Activated CD8-positive, alpha-beta T cell treated with anti-CD3 and anti-CD28 coated beads for 36 hours (primary cell): ENCODE data around the gene ACVR2A. TPM values are rescaled to one million over a fixed set of nuclear protein-coding genes. Genes with fewer than 3 reads are reported as not detected.

Source experiments
- ATAC-seq: fragments of 200-7000 bp; cut with Tn5 transposase; one replicate; pipeline ENCODE4 v1.10.0; 2021; ENCODE audit warnings: mild to moderate bottlenecking, moderate library complexity
- CTCF ChIA-PET: fragments of 350-600 bp; sonication (Branson Sonifier 250); formaldehyde crosslinking; loops from one replicate; lab custom pipeline; 2021; ENCODE audit warnings: antibody characterized with exemption; lab: Charles Lee
- POLR2A ChIA-PET: fragments of 350-600 bp; sonication (Branson Sonifier 250); formaldehyde crosslinking; loops from one replicate; lab custom pipeline; 2021; ENCODE audit warnings: antibody characterized with exemption; lab: Charles Lee
- DNase-seq: peaks from one replicate; pipeline ENCODE4 v3.0.0-alpha.2; 2020
- H3K27ac Mint-ChIP-seq: one replicate; pipeline ENCODE4 v1.8.0; 2021; ENCODE audit warnings: mild to moderate bottlenecking, mixed read lengths
- H3K27me3 Mint-ChIP-seq: one replicate; pipeline ENCODE4 v1.8.0; 2021; ENCODE audit warnings: mixed read lengths
- H3K36me3 Mint-ChIP-seq: one replicate; pipeline ENCODE4 v1.8.0; 2021; ENCODE audit warnings: low read depth, mixed read lengths
- H3K4me1 Mint-ChIP-seq: one replicate; pipeline ENCODE4 v1.8.0; 2021; ENCODE audit warnings: low read depth, mixed read lengths
- H3K4me3 Mint-ChIP-seq: one replicate; pipeline ENCODE4 v1.8.0; 2021; ENCODE audit warnings: mild to moderate bottlenecking, moderate library complexity, mixed read lengths
- H3K9me3 Mint-ChIP-seq: one replicate; pipeline ENCODE4 v1.8.0; 2021; ENCODE audit warnings: mixed read lengths
- CTCF ChIP-seq: fragments of 200-600 bp; IDR thresholded peaks from one replicate; pipeline ENCODE4 v1.8.0; 2022; ENCODE audit warnings: antibody characterized with exemption, mild to moderate bottlenecking
- intact Hi-C: fragments of 100-400 bp; cut with micrococcal nuclease; formaldehyde crosslinking; loops from one replicate; pipeline ENCODE4 v1.10.0; 2022
- total RNA-seq, 2 experiments: library from RNA; stranded (reverse); gene quantifications; one replicate each; pipeline ENCODE4 v1.2.3, GENCODE V29; 2021

The ACVR2A gene
- total RNA-seq, 2 experiments from 2014 or later = 0.63 to 1.2 TPM

DNA sequence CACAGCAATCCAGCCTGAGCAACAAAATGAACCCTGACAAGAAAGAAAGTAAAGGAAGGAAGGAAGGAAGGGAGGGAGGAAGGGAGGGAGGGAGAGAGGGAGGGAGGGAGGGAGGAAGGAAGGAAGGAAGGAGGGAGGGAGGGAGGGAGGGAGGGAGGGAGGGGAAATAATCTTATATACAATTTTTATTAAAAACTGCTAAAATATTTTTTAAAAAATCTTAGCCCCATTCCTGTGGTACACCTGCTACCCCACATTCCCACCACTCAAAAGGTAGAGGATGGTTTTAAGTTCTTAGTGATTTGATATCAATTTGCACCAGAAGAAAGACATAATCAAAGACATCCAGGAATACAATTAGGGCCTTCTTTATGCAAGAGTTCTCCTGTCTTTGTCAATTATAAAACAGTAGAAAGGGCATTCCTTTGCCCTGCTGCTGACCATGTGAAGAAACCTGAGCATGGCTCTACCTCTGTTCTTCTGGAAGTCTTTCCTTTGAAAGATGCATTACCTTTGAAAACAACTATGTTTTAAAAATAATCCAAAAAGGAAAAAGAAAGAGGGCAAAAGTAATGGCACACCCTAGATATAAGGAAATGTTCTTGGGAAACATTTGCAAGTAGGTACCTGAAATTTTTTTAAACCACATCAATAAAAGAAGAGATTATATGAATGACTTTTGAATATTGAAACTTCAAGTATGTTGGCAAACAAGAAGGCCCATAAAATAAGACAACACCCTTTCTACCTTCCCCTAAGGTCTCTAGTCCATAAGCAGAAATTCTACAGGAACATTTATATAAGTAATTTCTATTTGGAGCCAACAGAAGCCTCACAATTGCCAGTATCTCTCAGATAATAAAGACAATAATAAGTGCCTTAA is 33.7 kb upstream of the ACVR2A start:
- no peaks in the 10 kb centered on the region for H3K9me3 Mint-ChIP-seq
- no peak overlapping the region for H3K27ac Mint-ChIP-seq

DNA sequence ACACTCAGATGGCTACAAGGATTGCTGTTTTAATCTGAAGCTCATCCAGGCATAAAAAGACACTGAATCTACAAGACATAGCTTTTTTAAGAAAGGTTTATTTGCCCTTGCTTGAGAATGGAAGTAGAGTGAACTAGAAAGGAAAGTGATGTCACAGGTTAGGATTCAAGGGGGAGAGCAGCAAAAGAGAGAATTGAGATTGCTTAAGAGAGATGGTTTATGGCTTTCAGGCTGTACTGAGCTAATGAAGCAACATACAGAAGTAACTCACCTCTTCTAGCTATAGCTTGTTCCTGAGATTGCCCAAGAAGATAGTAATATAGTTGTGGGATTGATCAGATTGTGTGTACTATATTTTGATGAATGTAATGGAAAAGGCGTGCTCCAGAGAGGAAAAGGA is 26.1 kb upstream of the ACVR2A start:
- Mint-ChIP-seq H3K4me3 (no peak overlapping the region), H3K9me3 (peaks cover 4% of the 10 kb centered on the region), H3K27me3 (peaks cover 7% of the 10 kb centered on the region), H3K27ac (no peak overlapping the region), H3K4me1 (no peaks in the 10 kb centered on the region), H3K36me3 (no peaks in the 10 kb centered on the region)
- ChIA-PET POLR2A (no interaction called here), CTCF (no interaction called here)
- DNase-seq (no peak), ATAC-seq (no peak)
- no peak for TF ChIP-seq CTCF
- intact Hi-C loops = no loop called here

More for the DNA sequence above, 33.7 kb upstream of the ACVR2A start:
- ChIA-PET POLR2A (no interaction called here), CTCF (no interaction called here)
- H3K27me3 Mint-ChIP-seq = peaks cover 4% of the 10 kb centered on the region
- no peak for ATAC-seq
- H3K36me3 Mint-ChIP-seq = no peaks in the 10 kb centered on the region
- no peak for TF ChIP-seq CTCF
- no peak for DNase-seq
- H3K4me3 Mint-ChIP-seq = no peak overlapping the region
- intact Hi-C loops = no loop called here
- no peaks in the 10 kb centered on the region for H3K4me1 Mint-ChIP-seq

- TF ChIP-seq CTCF = no peak
- Mint-ChIP-seq H3K27me3 (peaks cover 2% of the 10 kb centered on the region), H3K36me3 (no peaks in the 10 kb centered on the region), H3K9me3 (peaks cover 4% of the 10 kb centered on the region), H3K4me1 (no peaks in the 10 kb centered on the region), H3K4me3 (no peak overlapping the region), H3K27ac (no peak overlapping the region)
- ChIA-PET CTCF (no interaction called here), POLR2A (no interaction called here)
- ATAC-seq = no peak
- intact Hi-C loops = no loop called here
- no peak for DNase-seq
These were observed 20.2 kb upstream of the ACVR2A start for GRCh38 chr2:147824620-147825019.

GRCh38 chr2:147826278-147827087 is 18.3 kb upstream of the ACVR2A start:
- Mint-ChIP-seq H3K27ac (no peak overlapping the region), H3K27me3 (peaks cover 2% of the 10 kb centered on the region), H3K4me1 (no peaks in the 10 kb centered on the region), H3K36me3 (no peaks in the 10 kb centered on the region), H3K4me3 (no peak overlapping the region), H3K9me3 (peaks cover 4% of the 10 kb centered on the region)
- DNase-seq (no peak), ATAC-seq (no peak)
- intact Hi-C loops = no loop called here
- TF ChIP-seq CTCF = no peak
- POLR2A ChIA-PET = no interaction called here
- CTCF ChIA-PET = no interaction called here

DNA sequence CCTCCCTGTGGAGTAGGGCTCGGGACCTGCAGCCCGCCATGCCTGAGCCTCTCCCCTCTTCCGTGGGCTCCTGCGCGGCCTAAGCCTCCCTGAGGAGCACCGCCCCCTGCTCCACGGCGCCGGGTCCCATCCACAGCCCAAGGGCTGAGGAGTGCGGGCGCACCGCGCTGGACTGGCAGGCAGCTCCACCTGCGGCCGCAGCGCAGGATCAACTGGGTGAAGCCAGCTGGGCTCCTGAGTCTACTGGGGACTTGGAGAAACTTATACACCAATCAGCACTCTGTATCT is 17.8 kb upstream of the ACVR2A start:
- no peaks in the 10 kb centered on the region for H3K36me3 Mint-ChIP-seq
- no peak overlapping the region for H3K27ac Mint-ChIP-seq
- intact Hi-C loops = no loop called here
- ChIA-PET POLR2A (no interaction called here), CTCF (no interaction called here)
- H3K4me1 Mint-ChIP-seq = no peaks in the 10 kb centered on the region
- H3K27me3 Mint-ChIP-seq = peaks cover 2% of the 10 kb centered on the region
- no peak for TF ChIP-seq CTCF
- no peak overlapping the region for H3K4me3 Mint-ChIP-seq
- no peak for DNase-seq
- peaks cover 4% of the 10 kb centered on the region for H3K9me3 Mint-ChIP-seq
- no peak for ATAC-seq
